ENCODE measurements around the gene FAAP20. TPM values are rescaled to one million over a fixed set of nuclear protein-coding genes. Genes with fewer than 3 reads are reported as not detected.

FAAP20 gene, protein sequence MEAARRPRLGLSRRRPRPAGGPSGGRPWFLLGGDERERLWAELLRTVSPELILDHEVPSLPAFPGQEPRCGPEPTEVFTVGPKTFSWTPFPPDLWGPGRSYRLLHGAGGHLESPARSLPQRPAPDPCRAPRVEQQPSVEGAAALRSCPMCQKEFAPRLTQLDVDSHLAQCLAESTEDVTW
- total RNA-seq (2022; extraction: Qiagen RNA extraction), result 36.0 to 57.8 TPM (median 54.6 TPM) in 5 replicates

DNA sequence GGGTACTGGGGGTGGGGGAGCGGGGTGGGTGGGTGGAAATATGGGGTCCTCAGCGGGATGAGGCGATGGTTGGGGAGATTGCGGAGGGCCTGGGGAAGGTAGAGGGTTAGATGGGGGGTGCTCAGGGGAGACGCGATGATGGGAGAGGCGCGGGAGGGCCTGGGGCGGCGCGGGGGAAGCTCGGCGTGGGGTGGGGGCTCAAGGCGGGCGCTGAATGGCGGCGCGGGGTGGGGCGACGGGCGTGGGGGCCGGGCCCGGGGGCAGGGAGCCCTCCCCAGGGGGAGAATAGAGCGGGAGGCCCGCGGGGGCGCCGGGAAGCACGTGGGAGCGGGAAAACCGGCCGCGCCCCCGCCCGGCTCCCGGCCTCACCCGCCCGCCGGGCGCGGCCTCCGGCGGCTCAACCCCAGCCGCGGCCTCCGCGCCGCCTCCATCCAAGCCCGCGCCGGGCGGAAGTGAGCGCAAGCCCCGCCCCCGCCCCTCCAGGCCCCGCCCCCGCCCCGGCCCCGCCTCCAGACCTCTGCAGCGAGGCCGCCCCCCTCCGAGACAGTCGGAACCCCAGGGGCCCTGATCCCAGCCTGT lies at the start of gene FAAP20:
TSS of gene FAAP20 (minus strand) at position 454 of the 579 bp plus-strand sequence. CDS start at position 431, 23 bp downstream.

DNA sequence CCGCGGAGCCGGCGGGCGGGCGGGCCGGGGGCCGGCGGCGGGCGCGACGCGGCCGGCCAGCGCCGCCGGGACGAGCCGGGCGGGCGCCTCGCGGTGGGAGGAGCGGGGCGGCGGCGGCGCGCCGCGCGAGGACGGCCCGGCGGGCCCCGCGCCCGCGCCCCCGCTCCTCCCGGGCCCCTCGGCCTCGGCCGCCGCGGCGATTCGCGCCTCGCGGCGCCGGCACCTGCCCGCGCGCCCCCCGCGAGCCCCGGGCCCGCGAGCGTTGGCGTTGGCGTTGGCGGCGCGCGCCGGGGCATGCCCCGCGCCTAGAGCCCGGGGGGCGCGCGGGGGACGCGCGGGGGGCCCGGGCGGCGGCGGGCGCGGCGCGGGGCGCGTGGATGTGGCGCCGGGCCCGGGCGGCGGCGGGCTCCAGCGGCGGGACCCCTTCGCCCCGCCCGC lies 33.6 kb upstream of the FAAP20 start, which contains the start of gene SKI:
TSS of gene SKI (plus strand) at position 163 of the 438 bp plus-strand sequence. CDS start 448 bp downstream, outside the sequence.

Other genes starting within 250 kb of the FAAP20 start
- 0.02 to 0.08 TPM in 2 of 5 replicates, not detected in the others for gene CFAP74, start 191.0 kb downstream of the FAAP20 start, total RNA-seq (2022; extraction: Qiagen RNA extraction)
- gene GABRD, start 175.4 kb downstream of the FAAP20 start, total RNA-seq (2022; extraction: Qiagen RNA extraction), result 0.39 to 0.74 TPM (median 0.44 TPM) in 5 replicates
- 7.7 to 11.8 TPM (median 10.1 TPM) in 5 replicates for gene PRKCZ, start 144.4 kb downstream of the FAAP20 start, total RNA-seq (2022; extraction: Qiagen RNA extraction)
- 17.4 to 32.0 TPM (median 30.0 TPM) in 5 replicates for gene SKI, start 33.5 kb upstream of the FAAP20 start, total RNA-seq (2022; extraction: Qiagen RNA extraction)
- gene MORN1, start 196.8 kb upstream of the FAAP20 start, total RNA-seq (2022; extraction: Qiagen RNA extraction), result 4.3 to 6.5 TPM (median 6.1 TPM) in 5 replicates
- 100 to 141 TPM (median 125 TPM) in 5 replicates for gene RER1, start 197.1 kb upstream of the FAAP20 start, total RNA-seq (2022; extraction: Qiagen RNA extraction)
- 19.6 to 23.3 TPM (median 22.3 TPM) in 5 replicates for gene PEX10, start 217.8 kb upstream of the FAAP20 start, total RNA-seq (2022; extraction: Qiagen RNA extraction)

All from A549 treated with dexamethasone at 1 μM for 4 hours (cell line).